Ishikawa (cell line): Measurements from ENCODE around the gene FBH1.

ENCODE experiments used
- CEBPB ChIP-seq: IDR thresholded peaks from 2 replicates; pipeline ENCODE4 v1.6.1; 2012
- CREB1 ChIP-seq: IDR thresholded peaks from 2 replicates; pipeline ENCODE4 v1.6.1; 2012; ENCODE audit warnings: low read depth
- EGR1 ChIP-seq: IDR thresholded peaks from 2 replicates; pipeline ENCODE4 v1.6.1; 2012
- EP300 ChIP-seq: IDR thresholded peaks from 2 replicates; pipeline ENCODE4 v1.6.1; 2012; ENCODE audit warnings: borderline replicate concordance
- FOXM1 ChIP-seq: IDR thresholded peaks from 2 replicates; pipeline ENCODE4 v1.6.1; 2012; ENCODE audit warnings: low read depth, borderline replicate concordance
- NFIC ChIP-seq: IDR thresholded peaks from 2 replicates; pipeline ENCODE4 v1.6.1; 2012
- RAD21 ChIP-seq: IDR thresholded peaks from 2 replicates; pipeline ENCODE4 v1.6.1; 2012; ENCODE audit warnings: low read depth
- TAF1 ChIP-seq: IDR thresholded peaks from 2 replicates; pipeline ENCODE4 v1.6.1; 2012; ENCODE audit warnings: low read depth, mild to moderate bottlenecking
- TCF12 ChIP-seq: IDR thresholded peaks from 2 replicates; pipeline ENCODE4 v1.6.1; 2012; ENCODE audit warnings: low read depth
- TEAD4 ChIP-seq: IDR thresholded peaks from 2 replicates; pipeline ENCODE4 v1.6.1; 2012
- YY1 ChIP-seq: IDR thresholded peaks from 2 replicates; pipeline ENCODE4 v1.6.1; 2012; ENCODE audit warnings: low read depth
- ZBTB7A ChIP-seq: IDR thresholded peaks from 2 replicates; pipeline ENCODE4 v1.6.1; 2012; ENCODE audit warnings: low read depth
- TF ChIP-seq, protein P1 (sequence below): IDR thresholded peaks from 2 replicates; pipeline ENCODE4 v1.6.1; 2012; ENCODE audit warnings: low read depth, mild to moderate bottlenecking
- TF ChIP-seq, protein P2 (sequence below): IDR thresholded peaks from 2 replicates; pipeline ENCODE4 v1.6.1; 2012
- TF ChIP-seq, protein P3 (sequence below): IDR thresholded peaks from 2 replicates; pipeline ENCODE4 v1.6.1; 2012

Gene FBH1

GRCh38 chr10:5843686-5844344 lies 46.2 kb upstream of the FBH1 start:
- no peak for TF ChIP-seq YY1
- no peak for TF ChIP-seq TAF1
- TF ChIP-seq, protein P1, sequence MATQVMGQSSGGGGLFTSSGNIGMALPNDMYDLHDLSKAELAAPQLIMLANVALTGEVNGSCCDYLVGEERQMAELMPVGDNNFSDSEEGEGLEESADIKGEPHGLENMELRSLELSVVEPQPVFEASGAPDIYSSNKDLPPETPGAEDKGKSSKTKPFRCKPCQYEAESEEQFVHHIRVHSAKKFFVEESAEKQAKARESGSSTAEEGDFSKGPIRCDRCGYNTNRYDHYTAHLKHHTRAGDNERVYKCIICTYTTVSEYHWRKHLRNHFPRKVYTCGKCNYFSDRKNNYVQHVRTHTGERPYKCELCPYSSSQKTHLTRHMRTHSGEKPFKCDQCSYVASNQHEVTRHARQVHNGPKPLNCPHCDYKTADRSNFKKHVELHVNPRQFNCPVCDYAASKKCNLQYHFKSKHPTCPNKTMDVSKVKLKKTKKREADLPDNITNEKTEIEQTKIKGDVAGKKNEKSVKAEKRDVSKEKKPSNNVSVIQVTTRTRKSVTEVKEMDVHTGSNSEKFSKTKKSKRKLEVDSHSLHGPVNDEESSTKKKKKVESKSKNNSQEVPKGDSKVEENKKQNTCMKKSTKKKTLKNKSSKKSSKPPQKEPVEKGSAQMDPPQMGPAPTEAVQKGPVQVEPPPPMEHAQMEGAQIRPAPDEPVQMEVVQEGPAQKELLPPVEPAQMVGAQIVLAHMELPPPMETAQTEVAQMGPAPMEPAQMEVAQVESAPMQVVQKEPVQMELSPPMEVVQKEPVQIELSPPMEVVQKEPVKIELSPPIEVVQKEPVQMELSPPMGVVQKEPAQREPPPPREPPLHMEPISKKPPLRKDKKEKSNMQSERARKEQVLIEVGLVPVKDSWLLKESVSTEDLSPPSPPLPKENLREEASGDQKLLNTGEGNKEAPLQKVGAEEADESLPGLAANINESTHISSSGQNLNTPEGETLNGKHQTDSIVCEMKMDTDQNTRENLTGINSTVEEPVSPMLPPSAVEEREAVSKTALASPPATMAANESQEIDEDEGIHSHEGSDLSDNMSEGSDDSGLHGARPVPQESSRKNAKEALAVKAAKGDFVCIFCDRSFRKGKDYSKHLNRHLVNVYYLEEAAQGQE: no peak
- TF ChIP-seq CREB1: no peak
- TF ChIP-seq, protein P2, sequence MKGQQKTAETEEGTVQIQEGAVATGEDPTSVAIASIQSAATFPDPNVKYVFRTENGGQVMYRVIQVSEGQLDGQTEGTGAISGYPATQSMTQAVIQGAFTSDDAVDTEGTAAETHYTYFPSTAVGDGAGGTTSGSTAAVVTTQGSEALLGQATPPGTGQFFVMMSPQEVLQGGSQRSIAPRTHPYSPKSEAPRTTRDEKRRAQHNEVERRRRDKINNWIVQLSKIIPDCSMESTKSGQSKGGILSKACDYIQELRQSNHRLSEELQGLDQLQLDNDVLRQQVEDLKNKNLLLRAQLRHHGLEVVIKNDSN: no peak
- no peak for TF ChIP-seq FOXM1
- no peak for TF ChIP-seq TCF12
- TF ChIP-seq, protein P3, sequence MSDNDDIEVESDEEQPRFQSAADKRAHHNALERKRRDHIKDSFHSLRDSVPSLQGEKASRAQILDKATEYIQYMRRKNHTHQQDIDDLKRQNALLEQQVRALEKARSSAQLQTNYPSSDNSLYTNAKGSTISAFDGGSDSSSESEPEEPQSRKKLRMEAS: no peak
- no peak for TF ChIP-seq TEAD4
- TF ChIP-seq CEBPB: no peak
- no peak for TF ChIP-seq RAD21
- no peak for TF ChIP-seq EGR1

- TF ChIP-seq CREB1 (no peak), TCF12 (no peak), TEAD4 (no peak), RAD21 (no peak), EGR1 (no peak), TAF1 (no peak), ZBTB7A (no peak), YY1 (no peak), CEBPB (no peak), FOXM1 (no peak), EP300 (no peak), NFIC (no peak)
- TF ChIP-seq, protein P1: no peak
- TF ChIP-seq, protein P3: no peak
- TF ChIP-seq, protein P2: no peak
These were observed 45.5 kb upstream of the FBH1 start for GRCh38 chr10:5844345-5845055.

DNA sequence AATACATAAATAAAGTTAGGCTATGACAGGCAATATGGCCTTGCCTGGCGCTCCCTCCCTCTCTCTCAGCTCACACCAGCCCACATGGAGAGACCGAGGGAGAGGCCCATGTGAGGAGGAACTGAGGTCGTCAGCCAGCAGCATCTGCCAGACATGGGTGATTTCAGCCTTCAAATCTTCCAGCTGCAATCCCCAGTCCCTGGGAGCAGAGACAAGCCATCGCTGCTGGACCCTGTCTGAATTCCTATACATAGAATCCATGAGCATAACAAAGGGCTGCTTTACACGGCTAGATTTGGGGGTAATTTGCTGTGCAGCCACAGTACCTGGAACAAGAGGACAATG lies 35.9 kb upstream of the FBH1 start:
- TF ChIP-seq YY1 (no peak), EP300 (no peak), TCF12 (no peak), RAD21 (no peak), FOXM1 (no peak), ZBTB7A (no peak), TAF1 (no peak), EGR1 (no peak)
- TF ChIP-seq, protein P2: no peak
- TF ChIP-seq, protein P1: no peak

GRCh38 chr10:5855979-5856700 lies 33.9 kb upstream of the FBH1 start:
- TF ChIP-seq NFIC: 0 out of 2 replicates have a peak, but pooled peaks have one; percentile 20
- TF ChIP-seq TAF1: no peak
